ENCODE results near the gene TLE4.

The TLE4 gene

GRCh38 chr9:79609468-79610018, 37.8 kb downstream of the TLE4 start:
- no peak overlapping the region for H3K4me3 ChIP-seq (ENCODE audit: low read depth, low read length)
- TF ChIP-seq, protein P1, sequence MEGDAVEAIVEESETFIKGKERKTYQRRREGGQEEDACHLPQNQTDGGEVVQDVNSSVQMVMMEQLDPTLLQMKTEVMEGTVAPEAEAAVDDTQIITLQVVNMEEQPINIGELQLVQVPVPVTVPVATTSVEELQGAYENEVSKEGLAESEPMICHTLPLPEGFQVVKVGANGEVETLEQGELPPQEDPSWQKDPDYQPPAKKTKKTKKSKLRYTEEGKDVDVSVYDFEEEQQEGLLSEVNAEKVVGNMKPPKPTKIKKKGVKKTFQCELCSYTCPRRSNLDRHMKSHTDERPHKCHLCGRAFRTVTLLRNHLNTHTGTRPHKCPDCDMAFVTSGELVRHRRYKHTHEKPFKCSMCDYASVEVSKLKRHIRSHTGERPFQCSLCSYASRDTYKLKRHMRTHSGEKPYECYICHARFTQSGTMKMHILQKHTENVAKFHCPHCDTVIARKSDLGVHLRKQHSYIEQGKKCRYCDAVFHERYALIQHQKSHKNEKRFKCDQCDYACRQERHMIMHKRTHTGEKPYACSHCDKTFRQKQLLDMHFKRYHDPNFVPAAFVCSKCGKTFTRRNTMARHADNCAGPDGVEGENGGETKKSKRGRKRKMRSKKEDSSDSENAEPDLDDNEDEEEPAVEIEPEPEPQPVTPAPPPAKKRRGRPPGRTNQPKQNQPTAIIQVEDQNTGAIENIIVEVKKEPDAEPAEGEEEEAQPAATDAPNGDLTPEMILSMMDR (IDR thresholded peaks at IDR 0.05; ENCODE audit: low read depth, low read length): no peak

DNA sequence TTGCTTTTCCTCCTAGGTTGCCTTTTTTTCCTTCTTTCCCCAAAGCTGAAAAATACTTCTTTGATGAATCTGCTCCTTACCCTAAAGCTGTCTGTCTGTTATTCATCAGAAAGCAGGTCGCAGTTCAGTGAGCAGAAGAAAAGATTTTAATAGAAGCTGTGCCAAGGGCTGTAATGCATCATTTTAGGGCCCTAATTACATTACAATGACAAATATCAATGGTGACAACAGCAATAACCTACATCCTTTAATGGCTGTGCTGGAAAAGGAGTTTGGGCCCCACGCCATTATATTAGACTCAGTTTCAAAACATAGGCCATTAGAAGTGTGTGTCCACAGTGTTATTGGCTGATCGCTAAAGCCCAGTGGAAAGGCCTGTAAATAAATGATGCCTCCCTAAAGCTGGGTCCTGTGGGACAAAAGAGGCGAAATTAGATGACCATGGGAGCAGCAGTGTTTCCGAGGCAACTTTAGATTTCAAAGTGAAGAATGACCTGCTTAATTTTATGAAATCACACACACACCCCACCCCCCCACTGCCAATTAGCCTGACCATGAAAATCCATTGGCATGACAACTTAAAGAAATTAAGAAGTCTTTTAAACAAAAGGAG, 38.4 kb downstream of the TLE4 start:
- no peak overlapping the region for H3K4me3 ChIP-seq (ENCODE audit: low read depth, low read length)

DNA sequence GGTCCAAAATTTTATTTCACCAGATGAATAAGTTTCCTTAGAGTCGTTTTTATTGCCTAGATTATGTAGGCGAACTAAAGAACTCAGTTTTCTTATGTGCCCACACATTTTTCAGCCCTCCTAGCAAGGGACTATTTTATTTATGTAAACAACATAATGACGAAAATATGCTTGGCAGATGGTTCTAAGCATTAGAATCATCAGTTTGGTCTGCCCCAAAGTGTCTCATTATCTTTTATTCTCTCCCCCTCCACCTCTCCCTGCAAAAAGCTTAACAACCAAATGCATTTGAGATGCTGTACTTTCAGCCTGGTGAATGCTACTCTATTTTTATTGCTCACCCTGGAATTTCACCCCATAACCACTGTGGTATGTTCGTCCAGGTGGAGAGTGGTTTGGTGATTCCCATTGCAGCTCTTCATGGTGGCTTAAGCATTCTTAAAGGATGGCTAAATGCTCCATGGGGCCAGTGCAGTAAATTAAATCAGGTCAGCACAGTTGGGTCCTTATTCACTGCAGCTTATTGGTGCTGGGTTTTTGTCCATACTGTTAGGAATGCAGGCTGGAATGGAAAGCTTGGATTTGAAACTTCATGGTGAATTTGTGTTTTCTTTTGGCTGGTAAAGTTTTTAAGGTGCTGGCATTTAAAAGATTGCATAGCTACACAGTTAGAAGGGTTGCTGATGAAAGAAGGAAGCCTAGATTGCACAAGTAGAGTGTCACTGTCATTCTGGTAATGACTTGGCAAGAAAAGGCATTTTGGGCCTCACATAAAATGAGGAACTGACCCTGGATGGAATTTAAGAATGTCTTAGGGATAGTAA, 39.2 kb downstream of the TLE4 start:
- TF ChIP-seq, protein P1 (IDR thresholded peaks at IDR 0.05; ENCODE audit: low read depth, low read length): no peak
- no peak overlapping the region for H3K4me3 ChIP-seq (ENCODE audit: low read depth, low read length)

More for the DNA sequence above, 38.4 kb downstream of the TLE4 start:
- TF ChIP-seq, protein P1 (IDR thresholded peaks at IDR 0.05; ENCODE audit: low read depth, low read length): no peak

GRCh38 chr9:79613145-79613544, 41.4 kb downstream of the TLE4 start:
- H3K4me3 ChIP-seq (ENCODE audit: low read depth, low read length): no peak overlapping the region
- TF ChIP-seq, protein P1 (IDR thresholded peaks at IDR 0.05; ENCODE audit: low read depth, low read length): no peak

GRCh38 chr9:79615038-79615437, 43.3 kb downstream of the TLE4 start:
- H3K4me3 ChIP-seq (ENCODE audit: low read depth, low read length): no peak overlapping the region
- TF ChIP-seq, protein P1 (IDR thresholded peaks at IDR 0.05; ENCODE audit: low read depth, low read length): no peak

- TF ChIP-seq, protein P1 (IDR thresholded peaks at IDR 0.05; ENCODE audit: low read depth, low read length): no peak
- H3K4me3 ChIP-seq (ENCODE audit: low read depth, low read length): no peak overlapping the region
Measured at GRCh38 chr9:79616013-79616412, 44.2 kb downstream of the TLE4 start.

GRCh38 chr9:79616971-79617370, 45.2 kb downstream of the TLE4 start:
- no peak overlapping the region for H3K4me3 ChIP-seq (ENCODE audit: low read depth, low read length)
- TF ChIP-seq, protein P1 (IDR thresholded peaks at IDR 0.05; ENCODE audit: low read depth, low read length): no peak
